HK-2 (cell line): ENCODE data around the gene BIRC7.

ENCODE experiments used
- DNase-seq: peaks from one replicate; pipeline ENCODE4 v3.0.0-alpha.2; 2018; ENCODE audit not compliant: unreplicated experiment

BIRC7 gene

GRCh38 chr20:63224412-63225081 lies 11.2 kb upstream of the BIRC7 start:
- peak; percentile 89 for DNase-seq

- DNase-seq, result no peak
Observed at GRCh38 chr20:63225082-63225454, 10.6 kb upstream of the BIRC7 start.

- no peak for DNase-seq
Observed at GRCh38 chr20:63226042-63226943, 9.4 kb upstream of the BIRC7 start.

- DNase-seq, result no peak
Observed at GRCh38 chr20:63227260-63227659, 8.4 kb upstream of the BIRC7 start.

GRCh38 chr20:63228806-63229205 lies 6.9 kb upstream of the BIRC7 start:
- DNase-seq, result no peak

GRCh38 chr20:63230800-63231268 lies 4.9 kb upstream of the BIRC7 start:
- DNase-seq, result no peak

- DNase-seq, result peak; percentile 90
Observed at GRCh38 chr20:63232235-63233060, 3.3 kb upstream of the BIRC7 start.

- DNase-seq, result no peak
Observed at GRCh38 chr20:63233061-63233344, 2.7 kb upstream of the BIRC7 start.

GRCh38 chr20:63233924-63234323 lies 1.8 kb upstream of the BIRC7 start:
- DNase-seq, result no peak

GRCh38 chr20:63234693-63235398 lies 859 bp upstream of the BIRC7 start:
- DNase-seq, result no peak

- no peak for DNase-seq
Observed at GRCh38 chr20:63236116-63236837, 572 bp downstream of the BIRC7 start.

GRCh38 chr20:63238031-63238430 lies 2.3 kb downstream of the BIRC7 start:
- no peak for DNase-seq

GRCh38 chr20:63238514-63239125 lies 2.9 kb downstream of the BIRC7 start:
- DNase-seq, result no peak

- no peak for DNase-seq
Observed at GRCh38 chr20:63239431-63239830, 3.7 kb downstream of the BIRC7 start.

GRCh38 chr20:63240004-63240403 lies 4.3 kb downstream of the BIRC7 start:
- DNase-seq, result no peak

GRCh38 chr20:63241272-63241671 lies 5.6 kb downstream of the BIRC7 start:
- DNase-seq, result no peak

- DNase-seq, result no peak
Observed at GRCh38 chr20:63242736-63243135, 7.0 kb downstream of the BIRC7 start.

- no peak for DNase-seq
Observed at GRCh38 chr20:63243604-63244247, 8.0 kb downstream of the BIRC7 start.

GRCh38 chr20:63244468-63244867 lies 8.8 kb downstream of the BIRC7 start:
- no peak for DNase-seq
